H1 (cell line): ENCODE results near the gene CLN6. TPM values are rescaled to one million over a fixed set of nuclear protein-coding genes. Genes with fewer than 3 reads are reported as not detected.
A peak's percentile ranks its signal among the peaks of the same experiment; 100 is the strongest.

Experiments used
- CTCF ChIA-PET: fragments of 300-600 bp; sonication (Branson Sonifier 250); formaldehyde crosslinking; loops from one replicate; lab custom pipeline; 2021; ENCODE audit not compliant: partially characterized antibody; lab: Charles Lee
- POLR2A ChIA-PET: fragments of 300-600 bp; sonication (Branson Sonifier 250); formaldehyde crosslinking; loops from one replicate; lab custom pipeline; 2021; ENCODE audit warnings: inconsistent platforms; ENCODE audit not compliant: partially characterized antibody; lab: Charles Lee
- DNase-seq, 2 experiments: peaks; one replicate each; pipeline versions ENCODE4 v3.0.0 to v3.0.0-alpha.2; 2010 to 2022; ENCODE audit warnings: low spot score in 2 of 2, low read depth in 1 of 2, mixed read lengths in 1 of 2
- FAIRE-seq: peaks from 2 replicates; lab custom pipeline; 2011; peaks lifted over from hg19 to GRCh38; lab: Jason Lieb, UNC
- H2AFZ ChIP-seq: 2 replicates; pipeline ENCODE4 v1.8.1; 2012; ENCODE audit warnings: low read length, inconsistent platforms
- H2AK5ac ChIP-seq: 2 replicates; pipeline ENCODE4 v1.6.1; 2013; ENCODE audit warnings: low read depth, low read length
- H2BK120ac ChIP-seq: replicated peaks from 2 replicates; pipeline ENCODE3; 2013; ENCODE audit warnings: low read depth, low read length, inconsistent platforms
- H2BK12ac ChIP-seq: 2 replicates; pipeline ENCODE4 v1.6.1; 2013; ENCODE audit warnings: low read depth, low read length
- H2BK15ac ChIP-seq: 2 replicates; pipeline ENCODE4 v1.6.1; 2013; ENCODE audit warnings: low read length
- H2BK20ac ChIP-seq: 2 replicates; pipeline ENCODE4 v1.6.1; 2013; ENCODE audit warnings: low read length
- H2BK5ac ChIP-seq: 2 replicates; pipeline ENCODE4 v1.6.1; 2013; ENCODE audit warnings: low read depth, low read length
- H3K14ac ChIP-seq: 2 replicates; pipeline ENCODE4 v1.6.1; 2013; ENCODE audit warnings: inconsistent platforms; ENCODE audit not compliant: insufficient read length
- H3K18ac ChIP-seq: 2 replicates; pipeline ENCODE4 v1.6.1; 2013; ENCODE audit warnings: low read length; ENCODE audit errors: extremely low read depth
- H3K23ac ChIP-seq: 2 replicates; pipeline ENCODE4 v1.6.1; 2013; ENCODE audit warnings: inconsistent platforms; ENCODE audit not compliant: insufficient read length
- H3K23me2 ChIP-seq: 2 replicates; pipeline ENCODE4 v1.6.1; 2013; ENCODE audit warnings: low read depth, low read length
- H3K27ac ChIP-seq: 2 replicates; pipeline ENCODE4 v1.6.1; 2011; ENCODE audit warnings: low read depth, low read length, inconsistent platforms
- H3K27me3 ChIP-seq, 4 experiments: replicated peaks in 1 of 4; 1 replicate in 1 of 4; 2 replicates in 3 of 4; pipeline versions ENCODE4 v1.6.1 to v1.8.1; 2011 to 2013; ENCODE audit warnings: low read length in 3 of 4, mild to moderate bottlenecking in 3 of 4, inconsistent platforms in 2 of 4, mixed read lengths in 2 of 4, moderate library complexity in 1 of 4; ENCODE audit not compliant: control insufficient read depth in 3 of 4, insufficient read depth in 3 of 4; ENCODE audit errors: extremely low read depth in 1 of 4
- H3K36me3 ChIP-seq, 4 experiments: 2 replicates each; pipeline versions ENCODE4 v1.6.1 to v1.8.1; 2011 to 2013; ENCODE audit warnings: mild to moderate bottlenecking in 4 of 4, low read length in 3 of 4, moderate library complexity in 2 of 4, control low read depth in 1 of 4, inconsistent platforms in 1 of 4; ENCODE audit not compliant: insufficient read depth in 4 of 4, control insufficient read depth in 2 of 4
- H3K4ac ChIP-seq: replicated peaks from 2 replicates; pipeline ENCODE3; 2013; ENCODE audit warnings: low read length, low read depth, mixed read lengths, inconsistent platforms; ENCODE audit not compliant: insufficient read length
- H3K4me1 ChIP-seq, 4 experiments: replicated peaks in 1 of 4; 1 replicate in 1 of 4; 2 replicates in 3 of 4; pipeline versions ENCODE4 v1.6.1 to v1.8.1; 2011 to 2013; ENCODE audit warnings: low read length in 3 of 4, inconsistent platforms in 2 of 4, mixed read lengths in 1 of 4; ENCODE audit not compliant: insufficient read depth in 4 of 4, control insufficient read depth in 3 of 4
- H3K4me2 ChIP-seq, 2 experiments: 2 replicates each; pipeline versions ENCODE4 v1.6.1 to v1.8.1; 2011 to 2013; ENCODE audit warnings: low read depth in 2 of 2, low read length in 2 of 2, control low read depth in 1 of 2, inconsistent platforms in 1 of 2, mild to moderate bottlenecking in 1 of 2; ENCODE audit not compliant: insufficient read depth in 1 of 2
- H3K4me3 ChIP-seq, 4 experiments: fragments of 200-600, 300-600 bp in 1 of 4; sonication (generic), shearing (Covaris generic), sonication (Bioruptor Twin) in 1 of 4; 2 replicates each; pipeline versions ENCODE4 v1.5.1 to v1.8.1; 2011 to 2016; ENCODE audit warnings: low read length in 4 of 4, low read depth in 3 of 4, control low read depth in 2 of 4, inconsistent platforms in 2 of 4, mild to moderate bottlenecking in 2 of 4, mixed read lengths in 1 of 4, moderate library complexity in 1 of 4; ENCODE audit not compliant: insufficient read depth in 2 of 4; ENCODE audit errors: extremely low read depth in 1 of 4
- H3K56ac ChIP-seq: replicated peaks from 2 replicates; pipeline ENCODE3; 2013; ENCODE audit warnings: low read depth, mild to moderate bottlenecking, mixed read lengths, low read length, inconsistent platforms; ENCODE audit not compliant: insufficient read length
- H3K79me1 ChIP-seq: 2 replicates; pipeline ENCODE4 v1.6.1; 2013; ENCODE audit warnings: low read depth, low read length, control low read depth
- H3K79me2 ChIP-seq, 2 experiments: 2 replicates each; pipeline versions ENCODE4 v1.6.1 to v1.8.1; 2012 to 2013; ENCODE audit warnings: low read length in 2 of 2, mild to moderate bottlenecking in 2 of 2, inconsistent platforms in 1 of 2; ENCODE audit not compliant: insufficient read depth in 2 of 2, control insufficient read depth in 1 of 2
- H3K9ac ChIP-seq, 4 experiments: replicated peaks in 1 of 4; 1 replicate in 1 of 4; 2 replicates in 3 of 4; pipeline versions ENCODE4 v1.6.1 to v1.8.1; 2011 to 2013; ENCODE audit warnings: low read depth in 3 of 4, low read length in 3 of 4, control low read depth in 2 of 4, mild to moderate bottlenecking in 2 of 4, moderate library complexity in 2 of 4, inconsistent platforms in 1 of 4; ENCODE audit errors: extremely low read depth in 1 of 4
- H3K9me3 ChIP-seq, 2 experiments: 2 replicates each; pipeline versions ENCODE4 v1.6.1 to v1.8.1; 2012 to 2013; ENCODE audit warnings: mild to moderate bottlenecking in 2 of 2, moderate library complexity in 2 of 2, control low read depth in 1 of 2, inconsistent platforms in 1 of 2, low read depth in 1 of 2, low read length in 1 of 2, mixed read lengths in 1 of 2; ENCODE audit not compliant: insufficient read depth in 2 of 2
- H4K20me1 ChIP-seq, 2 experiments: replicated peaks in 1 of 2; 2 replicates each; pipeline versions ENCODE3 to v1.8.1; 2011 to 2013; ENCODE audit warnings: inconsistent platforms in 2 of 2, low read length in 2 of 2, mild to moderate bottlenecking in 1 of 2; ENCODE audit not compliant: insufficient read depth in 2 of 2, control insufficient read depth in 1 of 2
- H4K5ac ChIP-seq: 2 replicates; pipeline ENCODE4 v1.6.1; 2013; ENCODE audit warnings: low read length, low read depth, mixed read lengths, inconsistent platforms; ENCODE audit not compliant: insufficient read length
- H4K8ac ChIP-seq: 2 replicates; pipeline ENCODE4 v1.8.0; 2013; ENCODE audit warnings: mild to moderate bottlenecking, moderate library complexity, low read length, inconsistent platforms; ENCODE audit not compliant: insufficient read depth; ENCODE audit errors: extremely low read depth
- H4K91ac ChIP-seq: replicated peaks from 2 replicates; pipeline ENCODE3; 2013; ENCODE audit warnings: low read length, mixed read lengths, inconsistent platforms; ENCODE audit not compliant: insufficient read length
- RAD21 ChIP-seq, 2 experiments: IDR thresholded peaks in 1 of 2; conservative IDR thresholded peaks in 1 of 2; 2 replicates each; pipeline ENCODE4 v1.6.1; 2011; ENCODE audit warnings: low read depth in 2 of 2, low read length in 2 of 2, improper control_type of control experiment in 1 of 2, inconsistent platforms in 1 of 2, mild to moderate bottlenecking in 1 of 2, moderate library complexity in 1 of 2
- SP1 ChIP-seq: IDR thresholded peaks from 2 replicates; pipeline ENCODE4 v1.6.1; 2011; ENCODE audit warnings: low read depth, low read length
- TAF7 ChIP-seq: optimal IDR thresholded peaks from 2 replicates; pipeline ENCODE3; 2011; ENCODE audit warnings: low read depth, mild to moderate bottlenecking, inconsistent platforms, low read length, moderate library complexity, borderline replicate concordance
- USF2 ChIP-seq: IDR thresholded peaks from 2 replicates; pipeline ENCODE4 v1.6.1; 2011; ENCODE audit warnings: low read length, improper control_type of control experiment
- WGBS, 2 experiments: shearing (Covaris generic) in 1 of 2; methylation state at CpG; one replicate each; pipeline versions ENCODE4 v1.1.6 to v1.1.7; 2013 to 2015; ENCODE audit warnings: low lambda C conversion rate in 2 of 2, mixed read lengths in 2 of 2, inconsistent platforms in 1 of 2, low coverage in 1 of 2, missing lambda C conversion rate in 1 of 2; ENCODE audit not compliant: insufficient replicate concordance in 2 of 2, insufficient coverage in 1 of 2, insufficient read length in 1 of 2; ENCODE audit errors: extremely low coverage in 1 of 2, missing lambda C conversion rate in 1 of 2; 5-methylcytosine and 5-hydroxymethylcytosine counted together
- polyA plus RNA-seq, 7 experiments: library from polyadenylated mRNA; depleted of rRNA in 3 of 7; stranded (reverse) in 5 of 7; unstranded in 2 of 7; fragments of >200 nt in 5 of 7; fragments of 200-250 nt in 2 of 7; gene quantifications; 1 replicate in 5 of 7; 2 replicates in 1 of 7; 4 replicates in 1 of 7; pipeline versions ENCODE4 v1.2.1 to v1.2.3, GENCODE V29; 2011 to 2013; ENCODE audit warnings: missing spikeins in 2 of 7, mixed read lengths in 2 of 7
- total RNA-seq: library from RNA; stranded (reverse); fragmentation: NEBNext Ultra II Directional; extraction: Animal tissue kit (Norgen Biotek cat#: 25700); gene quantifications from 2 replicates; pipeline ENCODE4 v1.2.1, GENCODE V29; 2021
- TF ChIP-seq, protein P1 (sequence below), 3 experiments: IDR thresholded peaks; 1 replicate in 2 of 3; 2 replicates in 1 of 3; pipeline versions ENCODE4 v1.5.1 to v1.6.1; 2011; ENCODE audit warnings: low read length in 3 of 3, mild to moderate bottlenecking in 3 of 3, inconsistent platforms in 2 of 3, low read depth in 1 of 3, moderate library complexity in 1 of 3; ENCODE audit not compliant: insufficient read depth in 1 of 3; ENCODE audit errors: control extremely low read depth in 1 of 3

CLN6 gene
- total and polyA plus RNA-seq, 2 of the 8 experiments (the other 6 are each of a cell fraction or from before 2014, with no cell fraction given): 60.0 to 137 TPM

GRCh38 chr15:68252925-68253534, 23.5 kb upstream of the CLN6 start:
- Histone ChIP-seq H3K18ac (no peak overlapping the region), H3K36me3 (no peaks in the 10 kb centered on the region), H2BK5ac (no peak overlapping the region), H3K56ac (no peak overlapping the region), H3K9ac (no peak overlapping the region), H4K91ac (no peak overlapping the region), H3K4me3 (no peak overlapping the region), H3K9me3 (no peaks in the 10 kb centered on the region), H2BK15ac (no peak overlapping the region), H2BK20ac (no peak overlapping the region), H4K5ac (no peak overlapping the region), H3K27ac (no peak overlapping the region), H3K79me2 (no peaks in the 10 kb centered on the region), H3K79me1 (no peaks in the 10 kb centered on the region), H3K4me1 (peaks cover 0 to 8% (median 6%) of the 10 kb centered on the region in 4 experiments; a peak in 4 of 7 replicates), H2AK5ac (no peak overlapping the region), H3K4ac (no peak overlapping the region), H3K14ac (no peak overlapping the region), H3K27me3 (no peaks in the 10 kb centered on the region), H2BK12ac (no peak overlapping the region), H2BK120ac (no peak overlapping the region), H3K4me2 (no peak overlapping the region), H2AFZ (no peak overlapping the region), H3K23me2 (no peaks in the 10 kb centered on the region; the same call in 1 of the 2 replicates), H3K23ac (no peak overlapping the region), H4K8ac (no peak overlapping the region), H4K20me1 (no peaks in the 10 kb centered on the region)
- FAIRE-seq: no peak
- ChIA-PET POLR2A (interaction anchor here (0.9 to 2.1 kb wide), 10 partner anchors 10 to 164 kb away, joined by 3 to 14 read pairs (median 4); partner anchors contain the start of gene FEM1B), CTCF (interaction anchor here (0.6 to 11.0 kb wide), 43 partner anchors 9 to 399 kb away, joined by 3 to 199 read pairs (median 5); partner anchors contain the start of genes CLN6 and FEM1B)
- TF ChIP-seq, protein P1, sequence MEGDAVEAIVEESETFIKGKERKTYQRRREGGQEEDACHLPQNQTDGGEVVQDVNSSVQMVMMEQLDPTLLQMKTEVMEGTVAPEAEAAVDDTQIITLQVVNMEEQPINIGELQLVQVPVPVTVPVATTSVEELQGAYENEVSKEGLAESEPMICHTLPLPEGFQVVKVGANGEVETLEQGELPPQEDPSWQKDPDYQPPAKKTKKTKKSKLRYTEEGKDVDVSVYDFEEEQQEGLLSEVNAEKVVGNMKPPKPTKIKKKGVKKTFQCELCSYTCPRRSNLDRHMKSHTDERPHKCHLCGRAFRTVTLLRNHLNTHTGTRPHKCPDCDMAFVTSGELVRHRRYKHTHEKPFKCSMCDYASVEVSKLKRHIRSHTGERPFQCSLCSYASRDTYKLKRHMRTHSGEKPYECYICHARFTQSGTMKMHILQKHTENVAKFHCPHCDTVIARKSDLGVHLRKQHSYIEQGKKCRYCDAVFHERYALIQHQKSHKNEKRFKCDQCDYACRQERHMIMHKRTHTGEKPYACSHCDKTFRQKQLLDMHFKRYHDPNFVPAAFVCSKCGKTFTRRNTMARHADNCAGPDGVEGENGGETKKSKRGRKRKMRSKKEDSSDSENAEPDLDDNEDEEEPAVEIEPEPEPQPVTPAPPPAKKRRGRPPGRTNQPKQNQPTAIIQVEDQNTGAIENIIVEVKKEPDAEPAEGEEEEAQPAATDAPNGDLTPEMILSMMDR (IDR thresholded peaks at IDR 0.05; ENCODE audit: control extremely low read depth in 1 of 3, insufficient read depth in 1 of 3, low read depth in 1 of 3, low read length in 3 of 3): peak in 2 of 3 experiments; percentile 72 to 83; a peak in 3 of 4 replicates
- TF ChIP-seq RAD21 (IDR thresholded peaks at IDR 0.05 in 1 of 2, conservative IDR thresholded peaks at IDR 0.05 in 1 of 2; ENCODE audit: low read depth in 2 of 2, low read length in 2 of 2): peak; percentile 91 to 93
- TF ChIP-seq TAF7: no peak
- TF ChIP-seq USF2: no peak
- 0 out of 2 replicates have a peak, but pooled peaks have one; percentile 10 for TF ChIP-seq SP1
- no peak for DNase-seq
- WGBS, 2 experiments: 49% methylated on average over 7 of the region's 7 CpGs; no CpG with 5 or more reads in 1 of the 2 experiments
